Panc1 (cell line): ENCODE data around the gene MLN. TPM values are rescaled to one million over a fixed set of nuclear protein-coding genes. Genes with fewer than 3 reads are reported as not detected.

Experiments
- ATAC-seq: fragments of 200-7000 bp; cut with Tn5 transposase; 2 replicates; pipeline ENCODE4 v1.9.1; 2020; ENCODE audit warnings: mild to moderate bottlenecking, moderate library complexity
- BruUV-seq: library from RNA; stranded (reverse); fragments of 400-500 nt; replicated peaks from 2 replicates; lab custom pipeline; 2021; lab: Mats Ljungman, UMichigan
- CTCF ChIA-PET: fragments of 300-600 bp; sonication (Branson Sonifier 250); formaldehyde crosslinking; loops from one replicate; lab custom pipeline; 2022; ENCODE audit warnings: antibody characterized with exemption; lab: Charles Lee
- POLR2A ChIA-PET: fragments of 300-600 bp; sonication (Branson Sonifier 250); formaldehyde crosslinking; loops from one replicate; lab custom pipeline; 2022; ENCODE audit warnings: antibody characterized with exemption; lab: Charles Lee
- DNase-seq: peaks from one replicate; pipeline ENCODE4 v3.0.0-alpha.2; 2010; ENCODE audit warnings: low read depth, low spot score
- H3K27ac ChIP-seq: 2 replicates; pipeline ENCODE4 v1.5.1; 2011; ENCODE audit warnings: mild to moderate bottlenecking, low read length, inconsistent platforms
- H3K27me3 ChIP-seq: fragments of 200-500 bp; sonication (Bioruptor generic); 2 replicates; pipeline ENCODE4 v1.6.0; 2014; ENCODE audit warnings: low read length, inconsistent platforms; ENCODE audit not compliant: control insufficient read depth, insufficient read depth
- H3K36me3 ChIP-seq: fragments of 200-500 bp; sonication (Bioruptor generic); 2 replicates; pipeline ENCODE4 v1.5.1; 2014; ENCODE audit warnings: inconsistent platforms, mild to moderate bottlenecking, low read length, moderate library complexity; ENCODE audit not compliant: control insufficient read depth, insufficient read depth
- H3K4me1 ChIP-seq: 2 replicates; pipeline ENCODE4 v1.5.1; 2011; ENCODE audit warnings: inconsistent platforms, mild to moderate bottlenecking, low read length, moderate library complexity; ENCODE audit not compliant: control insufficient read depth, insufficient read depth
- H3K4me3 ChIP-seq, 2 experiments: 2 replicates each; pipeline ENCODE4 v1.5.1; 2011 to 2012; ENCODE audit warnings: low read depth in 2 of 2, low read length in 2 of 2, mild to moderate bottlenecking in 2 of 2, inconsistent platforms in 1 of 2, moderate library complexity in 1 of 2
- H3K9me3 ChIP-seq: fragments of 200-500 bp; sonication (Bioruptor generic); 2 replicates; pipeline ENCODE4 v1.5.1; 2014; ENCODE audit warnings: low read depth, mild to moderate bottlenecking, inconsistent platforms, low read length, moderate library complexity; ENCODE audit not compliant: control insufficient read depth, insufficient read depth
- CTCF ChIP-seq: fragments of 450-650 bp; IDR thresholded peaks from 2 replicates; pipeline ENCODE4 v1.5.1; 2017; ENCODE audit warnings: mild to moderate bottlenecking
- POLR2AphosphoS5 ChIP-seq: IDR thresholded peaks from 2 replicates; pipeline ENCODE4 v1.6.1; 2012; ENCODE audit warnings: mild to moderate bottlenecking, low read depth, low read length, moderate library complexity
- REST ChIP-seq, 2 experiments: IDR thresholded peaks; 2 replicates each; pipeline ENCODE4 v1.6.1; 2011 to 2012; ENCODE audit warnings: low read depth in 2 of 2, control low read depth in 1 of 2, low read length in 1 of 2, mild to moderate bottlenecking in 1 of 2, moderate library complexity in 1 of 2; ENCODE audit not compliant: insufficient read depth in 1 of 2
- SIN3A ChIP-seq: IDR thresholded peaks from 2 replicates; pipeline ENCODE4 v1.6.1; 2012; ENCODE audit warnings: low read depth, mild to moderate bottlenecking, low read length, moderate library complexity, borderline replicate concordance; ENCODE audit not compliant: insufficient read depth
- TCF7L2 ChIP-seq: IDR thresholded peaks from 2 replicates; pipeline ENCODE4 v1.6.1; 2011; ENCODE audit warnings: mild to moderate bottlenecking, low read depth, low read length, inconsistent platforms
- in situ Hi-C: cut with HindIII; loops from 2 replicates; pipeline ENCODE4 v1.10.0; 2016; ENCODE audit warnings: low sequenced_read_pairs, low pct_unique_long_range_greater_than_20kb
- intact Hi-C: fragments of 100-400 bp; cut with micrococcal nuclease; formaldehyde crosslinking; loops from one replicate; pipeline ENCODE4 v1.10.0; 2022; ENCODE audit not compliant: unreplicated experiment
- total RNA-seq: library from RNA; stranded (reverse); gene quantifications from one replicate; pipeline ENCODE4 v1.2.1, GENCODE V29; 2021; ENCODE audit not compliant: unreplicated experiment

Gene MLN
- total RNA-seq, 1 experiment from 2014 or later = not detected

GRCh38 chr6:33815854-33816253 lies 12.1 kb upstream of the MLN start:
- DNase-seq (no peak), ATAC-seq (peak; percentile 85)
- Histone ChIP-seq H3K36me3 (no peaks in the 10 kb centered on the region), H3K27me3 (no peaks in the 10 kb centered on the region), H3K4me3 (no peak overlapping the region), H3K4me1 (no peaks in the 10 kb centered on the region), H3K27ac (no peak overlapping the region), H3K9me3 (no peaks in the 10 kb centered on the region)
- POLR2A ChIA-PET = no interaction called here
- intact Hi-C loops (no loop called here), in situ Hi-C loops (no loop called here)
- BruUV-seq = no TSS peak
- CTCF ChIA-PET = no interaction called here
- TF ChIP-seq TCF7L2 (no peak), SIN3A (no peak), CTCF (no peak), REST (IDR thresholded peaks at IDR 0.05; ENCODE audit: insufficient read depth in 1 of 2, low read depth in 2 of 2, low read length in 1 of 2) (no peak), POLR2AphosphoS5 (no peak)

GRCh38 chr6:33813990-33814985 lies 10.5 kb upstream of the MLN start:
- ChIA-PET POLR2A (no interaction called here), CTCF (no interaction called here)
- ATAC-seq (no peak), DNase-seq (no peak)
- intact Hi-C loops (no loop called here), in situ Hi-C loops (no loop called here)
- Histone ChIP-seq H3K4me1 (no peaks in the 10 kb centered on the region), H3K27me3 (no peaks in the 10 kb centered on the region), H3K9me3 (no peaks in the 10 kb centered on the region), H3K27ac (no peak overlapping the region), H3K4me3 (no peak overlapping the region), H3K36me3 (no peaks in the 10 kb centered on the region)
- TF ChIP-seq TCF7L2 = no peak
- BruUV-seq = no TSS peak
